Esophagus squamous epithelium (tissue), 5 donors: Measurements from ENCODE around the gene VAV3. TPM values are rescaled to one million over a fixed set of nuclear protein-coding genes. Genes with fewer than 3 reads are reported as not detected.

Experiments
- DNase-seq: peaks from one replicate; lab custom pipeline; 2025; lab: John Stamatoyannopoulos, UW
- H3K27ac ChIP-seq, 4 donors: fragments of 200-600 bp; sonication (generic); one replicate each; pipeline ENCODE4 v1.5.1; 2016 to 2019; ENCODE audit warnings: mild to moderate bottlenecking in 1 of 4
- H3K27me3 ChIP-seq, 4 donors: fragments of 200-600 bp; sonication (generic); 1 replicate in 3 of 4; 2 replicates in 1 of 4; pipeline versions ENCODE4 v1.5.1 to v1.6.0; 2017 to 2021; ENCODE audit warnings: antibody characterized with exemption in 1 of 4
- H3K36me3 ChIP-seq, 3 donors: fragments of 200-600 bp; sonication (generic); one replicate each; pipeline ENCODE4 v1.5.1; 2016 to 2019
- H3K4me1 ChIP-seq, 3 donors: fragments of 200-600 bp; sonication (generic); one replicate each; pipeline ENCODE4 v1.5.1; 2017 to 2019
- H3K4me3 ChIP-seq, 4 donors: fragments of 200-600 bp; sonication (generic); 1 replicate in 3 of 4; 2 replicates in 1 of 4; pipeline ENCODE4 v1.5.1; 2016 to 2019; ENCODE audit warnings: mild to moderate bottlenecking in 2 of 4, moderate library complexity in 1 of 4
- H3K9me3 ChIP-seq, 3 donors: fragments of 200-600 bp; sonication (generic); one replicate each; pipeline ENCODE4 v1.5.1; 2016 to 2019
- CTCF ChIP-seq, 6 experiments: fragments of 450-650 bp in 4 of 6; fragments of 200-600 bp in 2 of 6; sonication (generic) in 2 of 6; IDR thresholded peaks; one replicate each; pipeline ENCODE4 v1.5.1; 2016 to 2019; ENCODE audit warnings: antibody characterized with exemption in 6 of 6, mild to moderate bottlenecking in 4 of 6, moderate library complexity in 4 of 6
- POLR2A ChIP-seq, 4 donors: fragments of 450-650 bp; IDR thresholded peaks; one replicate each; pipeline ENCODE4 v1.6.1; 2017; ENCODE audit warnings: antibody characterized with exemption in 4 of 4, mild to moderate bottlenecking in 4 of 4, moderate library complexity in 3 of 4
- WGBS, 2 donors: methylation state at CpG; one replicate each; pipeline ENCODE4 v1.1.5; 2018; 5-methylcytosine and 5-hydroxymethylcytosine counted together
- intact Hi-C: fragments of 100-400 bp; cut with DNase I; formaldehyde crosslinking; loops from one replicate; pipeline ENCODE4 v1.15.0; 2022
- total RNA-seq, 4 donors: library from RNA; depleted of rRNA; stranded (reverse); fragments of >200 nt; gene quantifications; one replicate each; pipeline ENCODE4 v1.1.0, GENCODE V29; 2016
- donor health status: DM: yes; HTN: yes; CAD: no.

The VAV3 gene
- total RNA-seq, 4 donors from 2014 or later, result 43.4 to 126 (median 76.9) TPM

GRCh38 chr1:107760065-107760464 lies 204.9 kb downstream of the VAV3 start:
- 90 to 91% methylated on average over 3 of the region's 3 CpGs for whole genome bisulfite sequencing, 2 donors
- no peak for DNase-seq

GRCh38 chr1:107750364-107750959 lies 214.5 kb downstream of the VAV3 start:
- no peak for DNase-seq
- H3K9me3 ChIP-seq, result no peaks in the 10 kb centered on the region
- TF ChIP-seq POLR2A (IDR thresholded peaks at IDR 0.05) (no peak), CTCF (IDR thresholded peaks at IDR 0.05) (peak; percentile 52 to 79 (median 64))
- intact Hi-C loops, result no loop called here
- no peaks in the 10 kb centered on the region for H3K36me3 ChIP-seq
- no peak overlapping the region for H3K27ac ChIP-seq
- no peaks in the 10 kb centered on the region for H3K27me3 ChIP-seq
- H3K4me3 ChIP-seq, result no peak overlapping the region
- 25 to 37% methylated on average over 6 of the region's 6 CpGs for WGBS, 2 donors
- peaks cover 0 to 6% (median 0%) of the 10 kb centered on the region in 3 donors for H3K4me1 ChIP-seq

More at GRCh38 chr1:107760065-107760464, 204.9 kb downstream of the VAV3 start:
- Histone ChIP-seq H3K4me3 (no peak overlapping the region), H3K36me3 (no peaks in the 10 kb centered on the region), H3K27ac (no peak overlapping the region), H3K27me3 (no peaks in the 10 kb centered on the region), H3K9me3 (no peaks in the 10 kb centered on the region), H3K4me1 (no peaks in the 10 kb centered on the region)
- intact Hi-C loops, result no loop called here
- TF ChIP-seq POLR2A (IDR thresholded peaks at IDR 0.05) (no peak), CTCF (IDR thresholded peaks at IDR 0.05) (no peak)

- no peak for DNase-seq
- TF ChIP-seq POLR2A (IDR thresholded peaks at IDR 0.05) (no peak), CTCF (IDR thresholded peaks at IDR 0.05) (peak in 4 of 6 experiments; percentile 27 to 54 (median 38))
- no peaks in the 10 kb centered on the region for H3K9me3 ChIP-seq
- H3K36me3 ChIP-seq, result no peaks in the 10 kb centered on the region
- intact Hi-C loops, result no loop called here
- 4 to 39% methylated on average over 2 of the region's 2 CpGs for WGBS, 2 donors
- H3K4me1 ChIP-seq, result peaks cover 0 to 6% (median 0%) of the 10 kb centered on the region in 3 donors
- no peaks in the 10 kb centered on the region for H3K27me3 ChIP-seq
- H3K27ac ChIP-seq, result no peak overlapping the region
- H3K4me3 ChIP-seq, result no peak overlapping the region
Observed at GRCh38 chr1:107748531-107748930, 216.4 kb downstream of the VAV3 start.

GRCh38 chr1:107741242-107741641 lies 223.7 kb downstream of the VAV3 start:
- Histone ChIP-seq H3K36me3 (no peaks in the 10 kb centered on the region), H3K4me1 (peaks cover 16 to 57% (median 23%) of the 10 kb centered on the region in 3 donors), H3K27ac (peak overlapping the region in 3 of 4 donors; percentile 4 to 44 (median 19)), H3K27me3 (no peaks in the 10 kb centered on the region), H3K9me3 (no peaks in the 10 kb centered on the region), H3K4me3 (no peak overlapping the region)
- intact Hi-C loops, result no loop called here
- TF ChIP-seq POLR2A (IDR thresholded peaks at IDR 0.05) (no peak), CTCF (IDR thresholded peaks at IDR 0.05) (no peak)
- no peak for DNase-seq
- 57 to 70% methylated on average over 4 of the region's 4 CpGs for WGBS, 2 donors

- no peak for DNase-seq
Observed at GRCh38 chr1:107740579-107740978, 224.4 kb downstream of the VAV3 start.

More at GRCh38 chr1:107740579-107740978, 224.4 kb downstream of the VAV3 start:
- Histone ChIP-seq H3K4me3 (no peak overlapping the region), H3K36me3 (no peaks in the 10 kb centered on the region), H3K4me1 (peaks cover 16 to 57% (median 23%) of the 10 kb centered on the region in 3 donors), H3K9me3 (no peaks in the 10 kb centered on the region), H3K27ac (peak overlapping the region in 2 of 4 donors; percentile 19 to 44), H3K27me3 (no peaks in the 10 kb centered on the region)
- TF ChIP-seq CTCF (IDR thresholded peaks at IDR 0.05) (no peak), POLR2A (IDR thresholded peaks at IDR 0.05) (no peak)
- WGBS, 2 donors, result 83 to 88% methylated on average over 4 of the region's 4 CpGs
- intact Hi-C loops, result no loop called here
